H54 (cell line): Measurements from ENCODE around the gene TATDN2.
A peak's percentile ranks its signal among the peaks of the same experiment; 100 is the strongest.
"Not testable (repeated sequence)": the region's sequence is repeated elsewhere in the genome, so short reads cannot be mapped to it uniquely, and the experiment has no call there.

Experiments used
- DNase-seq: peaks from one replicate; pipeline ENCODE4 v3.0.0; 2011; ENCODE audit warnings: low spot score, mixed read lengths; ENCODE audit not compliant: insufficient read length
- FAIRE-seq: peaks from 3 replicates; lab custom pipeline; 2011; peaks lifted over from hg19 to GRCh38; lab: Jason Lieb, UNC
- POLR2A ChIP-seq: IDR thresholded peaks from 2 replicates; pipeline ENCODE4 v1.6.1; 2011; ENCODE audit warnings: low read depth, mild to moderate bottlenecking, low read length

The TATDN2 gene

GRCh38 chr3:10248984-10249748 lies 907 bp downstream of the TATDN2 start:
- peak; percentile 41 for DNase-seq
- TF ChIP-seq POLR2A, result peak; percentile 33; the same call in 1 of the 2 replicates
- no peak for FAIRE-seq

GRCh38 chr3:10249833-10250232 lies 1.6 kb downstream of the TATDN2 start:
- DNase-seq, result no peak
- no peak for TF ChIP-seq POLR2A
- FAIRE-seq, result no peak

GRCh38 chr3:10251006-10251405 lies 2.7 kb downstream of the TATDN2 start:
- no peak for TF ChIP-seq POLR2A
- FAIRE-seq (no peak), DNase-seq (no peak)

GRCh38 chr3:10253731-10254130 lies 5.5 kb downstream of the TATDN2 start:
- no peak for DNase-seq
- TF ChIP-seq POLR2A, result no peak
- FAIRE-seq, result no peak

GRCh38 chr3:10255835-10256234 lies 7.6 kb downstream of the TATDN2 start:
- FAIRE-seq (no peak), DNase-seq (no peak)
- TF ChIP-seq POLR2A, result no peak

- TF ChIP-seq POLR2A, result no peak
- no peak for DNase-seq
- FAIRE-seq, result no peak
Measured at GRCh38 chr3:10259036-10259435, 10.8 kb downstream of the TATDN2 start.

- DNase-seq (no peak), FAIRE-seq (no peak)
- no peak for TF ChIP-seq POLR2A
Measured at GRCh38 chr3:10259798-10260197, 11.5 kb downstream of the TATDN2 start.

GRCh38 chr3:10260211-10260701 lies 12.0 kb downstream of the TATDN2 start:
- TF ChIP-seq POLR2A, result no peak
- FAIRE-seq, result no peak
- no peak for DNase-seq

- no peak for FAIRE-seq
- TF ChIP-seq POLR2A, result no peak
- DNase-seq, result no peak
Measured at GRCh38 chr3:10262027-10262426, 13.8 kb downstream of the TATDN2 start.

GRCh38 chr3:10263646-10264363 lies 15.5 kb downstream of the TATDN2 start:
- DNase-seq (peak; percentile 41), FAIRE-seq (no peak)
- TF ChIP-seq POLR2A, result no peak

- no peak for DNase-seq
- FAIRE-seq, result no peak
- no peak for TF ChIP-seq POLR2A
Measured at GRCh38 chr3:10265833-10266232, 17.6 kb downstream of the TATDN2 start.

- not testable (repeated sequence) for FAIRE-seq, DNase-seq
Measured at GRCh38 chr3:10266936-10267335, 18.7 kb downstream of the TATDN2 start.

- no peak for FAIRE-seq
- no peak for TF ChIP-seq POLR2A
- no peak for DNase-seq
Measured at GRCh38 chr3:10268116-10268515, 19.9 kb downstream of the TATDN2 start.

GRCh38 chr3:10268930-10269329 lies 20.7 kb downstream of the TATDN2 start:
- TF ChIP-seq POLR2A, result no peak
- FAIRE-seq (no peak), DNase-seq (no peak)
